Memory B cell (primary cell): Measurements from ENCODE around the gene DSC2.
"Not testable (repeated sequence)": the region's sequence is repeated elsewhere in the genome, so short reads cannot be mapped to it uniquely, and the experiment has no call there.

ENCODE experiments used
- ATAC-seq: fragments of 150-1000 bp; cut with Tn5 transposase; 2 replicates; pipeline ENCODE4 v1.10.0; 2021; ENCODE audit warnings: low read depth, mild to moderate bottlenecking, moderate library complexity
- DNase-seq, 2 donors: peaks; one replicate each; pipeline ENCODE4 v3.0.0; 2022; ENCODE audit warnings: low spot score in 2 of 2
- H3K27ac Mint-ChIP-seq: one replicate; pipeline ENCODE4 v1.8.0; 2022; ENCODE audit warnings: mild to moderate bottlenecking, moderate library complexity, mixed read lengths
- H3K27me3 Mint-ChIP-seq: one replicate; pipeline ENCODE4 v1.8.0; 2022; ENCODE audit warnings: mixed read lengths
- H3K36me3 Mint-ChIP-seq: one replicate; pipeline ENCODE4 v1.8.0; 2022; ENCODE audit warnings: mild to moderate bottlenecking, mixed read lengths
- H3K4me1 Mint-ChIP-seq: one replicate; pipeline ENCODE4 v1.8.0; 2022; ENCODE audit warnings: mixed read lengths
- H3K4me3 Mint-ChIP-seq: one replicate; pipeline ENCODE4 v1.8.0; 2022; ENCODE audit warnings: mild to moderate bottlenecking, moderate library complexity, mixed read lengths
- H3K9me3 Mint-ChIP-seq: one replicate; pipeline ENCODE4 v1.8.0; 2022; ENCODE audit warnings: mixed read lengths

DSC2 gene

GRCh38 chr18:31102025-31102684, at the start of gene DSC2:
Gene DSC2 (minus strand): TSS chr18:31102421. CDS start chr18:31101971, 450 bp downstream.
- no peaks in the 10 kb centered on the region for H3K36me3 Mint-ChIP-seq
- peaks cover 5% of the 10 kb centered on the region for H3K27me3 Mint-ChIP-seq
- peaks cover 8% of the 10 kb centered on the region for H3K9me3 Mint-ChIP-seq
- no peak within 1 kb of the TSS for H3K27ac Mint-ChIP-seq
- no peaks in the 10 kb centered on the region for H3K4me1 Mint-ChIP-seq
- H3K4me3 Mint-ChIP-seq, result no peak within 1 kb of the TSS
- ATAC-seq (no peak), DNase-seq (no peak)

DNA sequence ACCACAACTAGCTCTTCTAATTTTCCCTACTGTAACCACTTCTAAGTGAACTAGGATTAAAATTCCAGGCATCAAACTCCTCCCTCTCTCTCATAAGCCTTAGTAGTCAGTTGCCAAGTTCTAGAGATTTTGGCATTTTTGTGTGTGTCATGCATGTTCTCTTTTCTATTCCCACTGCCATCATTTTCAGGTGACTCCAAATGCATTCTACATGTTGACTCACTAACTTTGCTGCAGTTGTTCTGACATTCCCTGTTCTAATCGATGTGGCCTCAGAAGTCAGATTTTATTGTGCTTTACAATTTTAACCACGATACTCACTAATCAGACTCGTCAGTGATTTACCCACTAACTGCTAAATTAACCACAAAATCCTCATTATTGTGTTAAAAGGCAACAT, 47.1 kb upstream of the DSC2 start:
- no peaks in the 10 kb centered on the region for H3K4me1 Mint-ChIP-seq
- no peaks in the 10 kb centered on the region for H3K27me3 Mint-ChIP-seq
- H3K36me3 Mint-ChIP-seq, result no peaks in the 10 kb centered on the region

GRCh38 chr18:31148600-31148999, 46.4 kb upstream of the DSC2 start:
- Mint-ChIP-seq H3K4me1 (no peaks in the 10 kb centered on the region), H3K9me3 (peaks cover 4% of the 10 kb centered on the region)
- ATAC-seq, result no peak

More for the DNA sequence above, 47.1 kb upstream of the DSC2 start:
- peaks cover 3% of the 10 kb centered on the region for H3K9me3 Mint-ChIP-seq
- no peak overlapping the region for H3K27ac Mint-ChIP-seq
- DNase-seq (no peak), ATAC-seq (no peak)
- H3K4me3 Mint-ChIP-seq, result no peak overlapping the region

DNA sequence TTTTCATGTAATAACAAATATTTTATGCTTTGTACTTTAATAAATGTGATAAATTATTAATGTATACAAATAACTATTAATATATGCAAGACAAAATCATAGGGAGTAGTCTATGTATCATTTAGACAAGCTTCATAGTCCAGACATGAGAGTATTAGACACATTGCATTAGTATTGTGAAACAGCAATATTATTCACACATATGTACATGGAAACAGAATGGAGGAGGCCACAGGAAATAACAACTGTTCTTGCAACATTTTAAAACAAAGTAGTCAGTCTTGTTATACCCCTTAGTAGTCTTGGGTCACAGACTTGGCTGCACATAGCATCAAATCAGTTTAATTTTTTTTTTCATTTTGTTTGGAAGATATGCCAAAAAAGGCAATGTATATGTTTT, 44.6 kb upstream of the DSC2 start:
- ATAC-seq, result no peak
- peaks cover 4% of the 10 kb centered on the region for H3K9me3 Mint-ChIP-seq
- H3K36me3 Mint-ChIP-seq, result no peaks in the 10 kb centered on the region
- no peaks in the 10 kb centered on the region for H3K27me3 Mint-ChIP-seq
- H3K4me1 Mint-ChIP-seq, result no peaks in the 10 kb centered on the region
- DNase-seq, result no peak
- no peak overlapping the region for H3K27ac Mint-ChIP-seq
- H3K4me3 Mint-ChIP-seq, result no peak overlapping the region

More at GRCh38 chr18:31148600-31148999, 46.4 kb upstream of the DSC2 start:
- Mint-ChIP-seq H3K27ac (no peak overlapping the region), H3K4me3 (no peak overlapping the region), H3K36me3 (no peaks in the 10 kb centered on the region), H3K27me3 (no peaks in the 10 kb centered on the region)
- DNase-seq, result no peak

- ATAC-seq, result no peak
- H3K4me1 Mint-ChIP-seq, result no peaks in the 10 kb centered on the region
- H3K27me3 Mint-ChIP-seq, result no peaks in the 10 kb centered on the region
- no peaks in the 10 kb centered on the region for H3K36me3 Mint-ChIP-seq
- H3K27ac Mint-ChIP-seq, result no peak overlapping the region
- H3K4me3 Mint-ChIP-seq, result no peak overlapping the region
- DNase-seq, result no peak
- peaks cover 4% of the 10 kb centered on the region for H3K9me3 Mint-ChIP-seq
Measured at GRCh38 chr18:31143025-31143424, 40.8 kb upstream of the DSC2 start.

- H3K4me3 Mint-ChIP-seq, result no peak overlapping the region
- ATAC-seq, result no peak
Measured at GRCh38 chr18:31138709-31139108, 36.5 kb upstream of the DSC2 start.

DNA sequence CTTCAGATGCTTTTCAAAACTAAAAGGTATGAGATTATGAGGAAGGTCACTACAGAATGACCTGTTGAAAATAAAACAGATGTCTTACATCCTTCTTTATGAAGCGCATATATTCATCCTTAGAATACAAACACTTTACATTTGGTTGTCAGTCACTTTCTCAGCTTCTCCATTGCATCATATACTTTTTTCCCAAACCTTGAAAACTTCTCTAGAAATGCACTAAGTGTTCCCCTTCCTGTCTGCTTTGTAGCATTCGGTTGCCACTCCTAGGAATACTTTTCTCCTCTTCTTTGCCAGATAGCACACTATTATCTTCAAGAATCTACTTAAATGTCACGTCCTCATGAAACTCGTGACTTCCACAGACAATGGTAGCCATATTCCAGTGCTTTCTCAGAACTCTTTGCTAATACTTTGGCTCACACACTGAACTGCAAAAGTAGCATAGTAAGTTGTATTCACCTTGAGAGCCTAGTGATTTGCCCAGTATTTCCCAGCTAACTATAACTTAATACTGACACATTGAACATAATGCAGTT, 32.8 kb upstream of the DSC2 start:
- no peaks in the 10 kb centered on the region for H3K9me3 Mint-ChIP-seq
- no peaks in the 10 kb centered on the region for H3K27me3 Mint-ChIP-seq
- DNase-seq, result no peak
- no peak overlapping the region for H3K4me3 Mint-ChIP-seq
- no peaks in the 10 kb centered on the region for H3K36me3 Mint-ChIP-seq
- ATAC-seq, result no peak
- no peaks in the 10 kb centered on the region for H3K4me1 Mint-ChIP-seq
- no peak overlapping the region for H3K27ac Mint-ChIP-seq

More at GRCh38 chr18:31138709-31139108, 36.5 kb upstream of the DSC2 start:
- DNase-seq, result no peak
- no peaks in the 10 kb centered on the region for H3K4me1 Mint-ChIP-seq
- no peak overlapping the region for H3K27ac Mint-ChIP-seq
- no peaks in the 10 kb centered on the region for H3K27me3 Mint-ChIP-seq
- H3K36me3 Mint-ChIP-seq, result no peaks in the 10 kb centered on the region
- H3K9me3 Mint-ChIP-seq, result no peaks in the 10 kb centered on the region

- no peak overlapping the region for H3K27ac Mint-ChIP-seq
- no peaks in the 10 kb centered on the region for H3K27me3 Mint-ChIP-seq
- no peak overlapping the region for H3K4me3 Mint-ChIP-seq
- ATAC-seq (no peak), DNase-seq (no peak)
- no peaks in the 10 kb centered on the region for H3K36me3 Mint-ChIP-seq
- no peaks in the 10 kb centered on the region for H3K4me1 Mint-ChIP-seq
- H3K9me3 Mint-ChIP-seq, result no peaks in the 10 kb centered on the region
Measured at GRCh38 chr18:31129398-31130115, 27.3 kb upstream of the DSC2 start.

DNA sequence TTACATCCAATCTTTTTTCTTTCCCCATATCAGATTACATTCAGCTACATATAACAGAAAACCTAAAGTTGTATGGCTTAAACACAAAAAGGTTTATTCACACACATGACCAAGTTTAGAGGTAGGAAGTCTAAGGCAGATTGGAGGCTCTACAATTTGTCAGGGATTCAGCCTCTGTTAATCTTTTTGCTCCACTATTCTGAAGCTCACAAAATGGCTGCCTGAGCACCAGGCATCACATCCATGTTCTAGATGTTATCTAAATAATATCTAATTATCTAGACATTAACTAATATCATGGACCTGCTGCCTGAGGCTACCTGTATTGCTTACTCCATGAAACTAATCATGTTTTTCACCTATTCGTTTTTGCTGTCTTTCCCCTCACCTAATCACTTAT, 23.7 kb upstream of the DSC2 start:
- Mint-ChIP-seq H3K4me3 (no peak overlapping the region), H3K36me3 (no peaks in the 10 kb centered on the region), H3K4me1 (no peaks in the 10 kb centered on the region), H3K9me3 (no peaks in the 10 kb centered on the region), H3K27me3 (no peaks in the 10 kb centered on the region), H3K27ac (no peak overlapping the region)
- DNase-seq, result no peak
- no peak for ATAC-seq

DNA sequence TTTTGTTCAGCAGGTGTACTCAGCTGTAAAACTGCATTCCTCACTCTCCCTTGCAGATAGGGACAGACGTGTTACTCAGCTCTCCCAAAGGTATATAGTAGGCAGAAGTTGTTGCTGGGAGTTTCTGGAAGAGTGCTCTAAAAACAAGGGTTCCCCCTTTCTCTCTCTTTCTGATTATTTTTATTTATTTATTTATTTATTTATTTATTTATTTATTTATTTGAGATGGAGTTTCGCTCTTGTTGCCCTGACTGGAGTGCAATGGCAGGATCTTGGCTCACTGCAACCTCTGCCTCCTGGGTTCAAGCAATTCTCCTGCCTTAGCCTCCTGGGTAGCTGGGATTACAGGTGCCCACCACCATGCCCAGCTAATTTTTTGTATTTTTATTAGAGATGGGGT, 20.9 kb upstream of the DSC2 start:
- ATAC-seq, H3K36me3 Mint-ChIP-seq, H3K27ac Mint-ChIP-seq, H3K27me3 Mint-ChIP-seq, H3K4me3 Mint-ChIP-seq, H3K9me3 Mint-ChIP-seq, DNase-seq, H3K4me1 Mint-ChIP-seq: not testable (repeated sequence)

- Mint-ChIP-seq H3K27me3 (no peaks in the 10 kb centered on the region), H3K4me1 (no peaks in the 10 kb centered on the region), H3K27ac (no peak overlapping the region), H3K4me3 (no peak overlapping the region), H3K9me3 (peaks cover 9% of the 10 kb centered on the region), H3K36me3 (no peaks in the 10 kb centered on the region)
- no peak for ATAC-seq
- DNase-seq, result no peak
Measured at GRCh38 chr18:31120594-31120993, 18.4 kb upstream of the DSC2 start.

GRCh38 chr18:31116853-31117595, 14.8 kb upstream of the DSC2 start:
- H3K27ac Mint-ChIP-seq, result no peak overlapping the region
- ATAC-seq, result no peak
- no peak overlapping the region for H3K4me3 Mint-ChIP-seq
- H3K4me1 Mint-ChIP-seq, result no peaks in the 10 kb centered on the region
- H3K36me3 Mint-ChIP-seq, result no peaks in the 10 kb centered on the region
- no peak for DNase-seq
- H3K27me3 Mint-ChIP-seq, result no peaks in the 10 kb centered on the region
- peaks cover 9% of the 10 kb centered on the region for H3K9me3 Mint-ChIP-seq

DNA sequence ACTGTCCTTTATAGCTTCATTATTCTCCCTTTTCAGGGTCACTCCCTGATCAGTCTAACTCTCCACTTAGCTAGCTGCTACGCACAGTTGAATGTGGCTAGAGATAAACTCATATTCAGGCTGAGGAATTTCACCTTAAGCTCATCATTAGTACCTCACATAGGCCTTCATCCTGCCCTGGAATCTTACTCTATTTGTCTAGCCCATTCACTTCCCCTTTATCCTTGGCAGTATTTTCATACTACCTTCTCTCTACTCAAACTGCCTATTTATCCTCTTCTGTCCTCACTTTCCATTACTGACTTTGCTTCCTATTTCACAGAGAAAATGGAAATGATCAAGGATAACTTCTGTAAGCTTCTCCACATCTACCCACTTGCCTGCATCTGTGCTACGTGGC, 10.6 kb upstream of the DSC2 start:
- Mint-ChIP-seq H3K4me1 (no peaks in the 10 kb centered on the region), H3K4me3 (no peak overlapping the region), H3K27ac (no peak overlapping the region), H3K36me3 (no peaks in the 10 kb centered on the region), H3K9me3 (peaks cover 4% of the 10 kb centered on the region), H3K27me3 (no peaks in the 10 kb centered on the region)
- ATAC-seq (no peak), DNase-seq (no peak)

DNA sequence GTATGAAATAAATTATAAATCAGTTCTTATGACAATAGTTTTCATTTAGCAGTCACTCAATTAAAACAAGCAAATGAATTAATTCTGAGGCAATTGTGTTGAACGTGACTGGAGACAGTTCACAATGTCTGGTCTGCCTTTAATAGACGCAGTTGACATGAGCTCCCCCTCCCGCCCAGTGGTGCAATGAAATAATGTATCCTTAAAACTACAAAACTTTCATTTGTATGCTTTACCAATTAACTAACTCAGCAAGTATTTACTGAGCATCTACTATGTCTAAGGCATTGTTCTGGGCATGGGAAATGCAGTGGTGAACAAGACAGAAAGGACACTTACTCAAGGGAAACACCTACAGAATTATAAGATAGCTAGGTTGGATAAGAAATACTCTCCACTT, 3.5 kb upstream of the DSC2 start:
- no peak overlapping the region for H3K27ac Mint-ChIP-seq
- no peaks in the 10 kb centered on the region for H3K36me3 Mint-ChIP-seq
- H3K4me3 Mint-ChIP-seq, result no peak overlapping the region

More for the DNA sequence above, 3.5 kb upstream of the DSC2 start:
- Mint-ChIP-seq H3K27me3 (no peaks in the 10 kb centered on the region), H3K4me1 (no peaks in the 10 kb centered on the region), H3K9me3 (peaks cover 2% of the 10 kb centered on the region)
- no peak for DNase-seq
- ATAC-seq, result no peak
